Ascending aorta (tissue), 2 donors: ENCODE data around the gene DCAF4L1. TPM values are rescaled to one million over a fixed set of nuclear protein-coding genes. Genes with fewer than 3 reads are reported as not detected.

Experiments
- DNase-seq, 2 donors: peaks; one replicate each; pipeline ENCODE4 v3.0.0-alpha.2; 2019; ENCODE audit warnings: low spot score in 2 of 2
- H3K27ac ChIP-seq, 2 donors: fragments of 200-600 bp; sonication (generic); one replicate each; pipeline ENCODE4 v1.5.1; 2016 to 2017; ENCODE audit warnings: mild to moderate bottlenecking in 1 of 2
- H3K27me3 ChIP-seq: fragments of 200-600 bp; sonication (generic); one replicate; pipeline ENCODE4 v1.5.1; 2017
- H3K36me3 ChIP-seq, 2 donors: fragments of 200-600 bp; sonication (generic); one replicate each; pipeline ENCODE4 v1.5.1; 2016
- H3K4me1 ChIP-seq, 2 donors: fragments of 200-600 bp; sonication (generic); one replicate each; pipeline ENCODE4 v1.5.1; 2016 to 2017; ENCODE audit warnings: mild to moderate bottlenecking in 1 of 2
- H3K4me3 ChIP-seq, 2 donors: fragments of 200-600 bp; sonication (generic); one replicate each; pipeline ENCODE4 v1.5.1; 2016 to 2017; ENCODE audit warnings: mild to moderate bottlenecking in 1 of 2
- H3K9me3 ChIP-seq, 2 donors: fragments of 200-600 bp; sonication (generic); one replicate each; pipeline ENCODE4 v1.5.1; 2016
- intact Hi-C: fragments of 100-400 bp; cut with DNase I; formaldehyde crosslinking; loops from one replicate; pipeline ENCODE4 v1.15.1; 2023
- total RNA-seq: library from RNA; depleted of rRNA; stranded (reverse); fragments of >200 nt; gene quantifications from one replicate; pipeline ENCODE4 v1.1.0, GENCODE V29; 2016
- TF ChIP-seq, protein P1 (sequence below), 3 experiments: fragments of 200-600 bp in 2 of 3; fragments of 450-650 bp in 1 of 3; sonication (generic) in 2 of 3; IDR thresholded peaks; one replicate each; pipeline ENCODE4 v1.5.1; 2016 to 2019; ENCODE audit warnings: antibody characterized with exemption in 3 of 3, mild to moderate bottlenecking in 1 of 3, moderate library complexity in 1 of 3

Gene DCAF4L1
- total RNA-seq, 1 donor from 2014 or later, result 0.11 TPM

DNA sequence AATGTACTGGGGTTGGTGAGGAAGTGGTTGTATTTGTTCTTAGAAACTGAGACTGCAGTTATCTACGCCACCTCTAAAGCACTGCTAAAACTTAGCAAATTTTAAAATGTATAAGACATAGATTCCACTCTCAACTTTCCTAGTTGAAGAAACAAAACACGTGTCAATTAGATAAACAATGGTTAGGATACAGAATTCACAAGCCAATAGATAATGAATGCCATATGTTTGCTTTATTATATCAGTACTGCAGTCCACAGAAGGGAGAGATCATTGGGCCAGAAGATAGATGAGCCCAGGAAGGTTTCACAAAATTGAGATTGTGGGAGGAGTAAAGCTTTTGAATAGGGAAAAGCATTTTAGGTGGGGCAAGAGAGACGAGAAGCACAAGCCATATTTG, 32.0 kb upstream of the DCAF4L1 start:
- DNase-seq, result no peak
- Histone ChIP-seq H3K4me1 (no peaks in the 10 kb centered on the region), H3K4me3 (no peak overlapping the region), H3K9me3 (no peaks in the 10 kb centered on the region), H3K27me3 (no peaks in the 10 kb centered on the region), H3K27ac (no peak overlapping the region), H3K36me3 (peaks cover 33 to 58% of the 10 kb centered on the region in 2 donors)
- intact Hi-C loops, result no loop called here
- TF ChIP-seq, protein P1, sequence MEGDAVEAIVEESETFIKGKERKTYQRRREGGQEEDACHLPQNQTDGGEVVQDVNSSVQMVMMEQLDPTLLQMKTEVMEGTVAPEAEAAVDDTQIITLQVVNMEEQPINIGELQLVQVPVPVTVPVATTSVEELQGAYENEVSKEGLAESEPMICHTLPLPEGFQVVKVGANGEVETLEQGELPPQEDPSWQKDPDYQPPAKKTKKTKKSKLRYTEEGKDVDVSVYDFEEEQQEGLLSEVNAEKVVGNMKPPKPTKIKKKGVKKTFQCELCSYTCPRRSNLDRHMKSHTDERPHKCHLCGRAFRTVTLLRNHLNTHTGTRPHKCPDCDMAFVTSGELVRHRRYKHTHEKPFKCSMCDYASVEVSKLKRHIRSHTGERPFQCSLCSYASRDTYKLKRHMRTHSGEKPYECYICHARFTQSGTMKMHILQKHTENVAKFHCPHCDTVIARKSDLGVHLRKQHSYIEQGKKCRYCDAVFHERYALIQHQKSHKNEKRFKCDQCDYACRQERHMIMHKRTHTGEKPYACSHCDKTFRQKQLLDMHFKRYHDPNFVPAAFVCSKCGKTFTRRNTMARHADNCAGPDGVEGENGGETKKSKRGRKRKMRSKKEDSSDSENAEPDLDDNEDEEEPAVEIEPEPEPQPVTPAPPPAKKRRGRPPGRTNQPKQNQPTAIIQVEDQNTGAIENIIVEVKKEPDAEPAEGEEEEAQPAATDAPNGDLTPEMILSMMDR (IDR thresholded peaks at IDR 0.05), result no peak

DNA sequence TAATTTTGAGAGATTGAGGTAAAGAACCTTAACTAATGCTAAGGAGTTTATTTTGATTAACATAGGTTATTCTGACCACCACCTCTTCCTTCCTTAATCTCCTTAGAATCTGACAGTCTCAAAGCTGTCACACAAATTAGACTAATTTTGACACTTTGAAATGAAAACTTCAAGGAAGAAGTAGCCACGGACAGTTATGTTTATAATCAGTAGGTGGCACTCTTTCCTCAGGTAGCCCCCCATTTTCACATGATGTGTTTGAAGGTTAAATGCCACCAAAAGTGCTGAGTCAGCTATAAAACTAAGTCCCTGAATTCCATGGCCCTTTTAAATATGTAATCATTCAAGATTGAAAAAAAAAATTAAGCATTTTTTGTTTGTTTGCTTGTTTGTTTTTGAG, 23.9 kb upstream of the DCAF4L1 start:
- Histone ChIP-seq H3K36me3 (peaks cover 21 to 24% of the 10 kb centered on the region in 2 donors), H3K27ac (no peak overlapping the region), H3K27me3 (no peaks in the 10 kb centered on the region), H3K4me1 (no peaks in the 10 kb centered on the region), H3K4me3 (no peak overlapping the region), H3K9me3 (no peaks in the 10 kb centered on the region)
- DNase-seq, result no peak
- intact Hi-C loops, result no loop called here
- TF ChIP-seq, protein P1 (IDR thresholded peaks at IDR 0.05), result peak in 1 of 3 experiments; percentile 14

DNA sequence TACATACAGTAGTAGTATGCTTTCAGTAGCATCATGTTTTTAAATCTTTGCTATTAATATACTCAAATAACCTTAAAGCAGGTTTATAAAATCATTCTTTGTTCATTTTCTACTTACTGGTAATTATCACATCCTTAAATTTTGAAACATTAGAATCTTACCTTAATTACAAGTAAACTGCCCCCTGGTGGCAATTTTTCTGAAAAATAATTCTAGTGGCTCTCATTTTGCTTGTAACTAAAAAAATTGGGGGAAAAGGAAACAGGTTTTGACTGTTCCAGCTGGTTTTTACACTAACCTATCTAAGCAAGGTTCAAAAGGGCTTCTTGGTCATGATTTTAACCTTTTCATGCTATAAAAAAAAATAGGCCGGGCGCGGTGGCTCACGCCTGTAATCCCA, 18.5 kb upstream of the DCAF4L1 start:
- Histone ChIP-seq H3K36me3 (no peaks in the 10 kb centered on the region), H3K27me3 (no peaks in the 10 kb centered on the region), H3K9me3 (no peaks in the 10 kb centered on the region), H3K27ac (no peak overlapping the region), H3K4me1 (no peaks in the 10 kb centered on the region), H3K4me3 (no peak overlapping the region)
- no peak for DNase-seq
- intact Hi-C loops, result no loop called here
- TF ChIP-seq, protein P1 (IDR thresholded peaks at IDR 0.05), result peak in 2 of 3 experiments; percentile 14 to 24

DNA sequence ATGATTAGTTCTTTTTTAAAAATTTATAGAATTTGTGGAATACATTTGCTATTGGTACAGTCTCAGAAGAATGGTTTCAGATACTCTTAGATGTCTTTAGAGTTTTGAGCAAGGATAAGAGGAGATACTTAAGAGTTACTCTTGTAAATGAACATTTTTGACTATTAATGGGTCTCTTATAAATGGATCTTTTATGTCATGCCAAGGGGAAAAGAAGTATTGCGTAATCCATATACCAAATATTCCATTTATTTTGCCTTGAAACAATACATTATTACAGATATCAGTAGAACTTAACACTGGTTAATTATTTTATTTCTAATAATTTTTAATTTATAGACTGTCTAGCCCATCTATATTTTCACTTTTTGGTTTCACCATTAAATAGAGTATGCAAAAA, 17.2 kb upstream of the DCAF4L1 start:
- no peaks in the 10 kb centered on the region for H3K36me3 ChIP-seq
- DNase-seq, result no peak
- no peak overlapping the region for H3K27ac ChIP-seq
- no peaks in the 10 kb centered on the region for H3K27me3 ChIP-seq
- intact Hi-C loops, result no loop called here
- H3K9me3 ChIP-seq, result peaks cover 0 to 3% of the 10 kb centered on the region in 2 donors
- H3K4me3 ChIP-seq, result no peak overlapping the region
- no peaks in the 10 kb centered on the region for H3K4me1 ChIP-seq
- TF ChIP-seq, protein P1 (IDR thresholded peaks at IDR 0.05), result no peak

DNA sequence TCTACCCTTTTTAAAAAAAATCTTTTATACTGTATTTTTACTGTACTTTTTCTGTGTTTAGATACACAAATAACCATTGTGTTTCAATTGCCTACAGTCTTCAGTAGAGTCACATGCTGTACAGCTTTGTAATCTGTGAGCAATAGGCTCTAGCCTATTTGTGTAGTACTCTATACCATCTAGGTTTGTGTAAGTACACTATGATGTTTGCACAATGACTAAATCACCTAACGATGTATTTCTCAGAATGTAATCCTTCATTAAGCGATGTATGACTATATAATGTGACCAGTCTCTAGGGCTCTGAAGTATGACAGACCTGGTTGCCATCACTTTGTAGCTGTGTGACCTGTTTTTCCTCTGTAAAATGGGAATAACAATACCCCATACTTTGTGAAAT, 14.2 kb upstream of the DCAF4L1 start:
- TF ChIP-seq, protein P1 (IDR thresholded peaks at IDR 0.05), result no peak
- Histone ChIP-seq H3K9me3 (peaks cover 0 to 3% of the 10 kb centered on the region in 2 donors), H3K4me3 (no peak overlapping the region), H3K36me3 (no peaks in the 10 kb centered on the region), H3K27ac (no peak overlapping the region), H3K27me3 (no peaks in the 10 kb centered on the region), H3K4me1 (no peaks in the 10 kb centered on the region)
- no peak for DNase-seq
- intact Hi-C loops, result no loop called here

DNA sequence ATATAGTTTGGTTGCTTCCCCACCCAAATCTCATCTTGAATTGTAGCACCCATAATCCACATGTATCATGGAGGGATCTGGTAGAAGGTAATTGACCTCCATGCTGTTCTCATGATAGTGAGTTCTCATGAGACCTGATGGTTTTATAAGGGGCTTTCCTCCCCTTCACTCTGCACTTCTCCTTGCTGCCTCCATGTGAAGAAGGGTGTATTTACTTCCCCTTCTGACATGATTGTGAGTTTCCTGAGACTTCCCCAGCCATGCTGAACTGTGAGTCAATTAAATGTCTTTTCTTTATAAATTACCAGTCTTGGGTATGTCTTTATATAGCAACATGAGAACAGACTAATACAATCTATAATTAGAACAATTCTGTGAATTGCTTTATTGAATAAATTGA, 11.9 kb upstream of the DCAF4L1 start:
- Histone ChIP-seq H3K27ac (no peak overlapping the region), H3K27me3 (no peaks in the 10 kb centered on the region), H3K36me3 (no peaks in the 10 kb centered on the region), H3K4me3 (no peak overlapping the region), H3K4me1 (no peaks in the 10 kb centered on the region), H3K9me3 (peaks cover 0 to 3% of the 10 kb centered on the region in 2 donors)
- intact Hi-C loops, result no loop called here
- DNase-seq, result no peak
- TF ChIP-seq, protein P1 (IDR thresholded peaks at IDR 0.05), result no peak
